SIG-M5 treated with dmso at 0.1 percent for 504 hours (cell line): ENCODE results near the gene IFRD1.
"Not testable (repeated sequence)": the region's sequence is repeated elsewhere in the genome, so short reads cannot be mapped to it uniquely, and the experiment has no call there.

ENCODE experiments used
- DNase-seq: peaks from one replicate; lab custom pipeline; 2025; ENCODE audit not compliant: unreplicated experiment; lab: John Stamatoyannopoulos, UW

IFRD1 gene

DNA sequence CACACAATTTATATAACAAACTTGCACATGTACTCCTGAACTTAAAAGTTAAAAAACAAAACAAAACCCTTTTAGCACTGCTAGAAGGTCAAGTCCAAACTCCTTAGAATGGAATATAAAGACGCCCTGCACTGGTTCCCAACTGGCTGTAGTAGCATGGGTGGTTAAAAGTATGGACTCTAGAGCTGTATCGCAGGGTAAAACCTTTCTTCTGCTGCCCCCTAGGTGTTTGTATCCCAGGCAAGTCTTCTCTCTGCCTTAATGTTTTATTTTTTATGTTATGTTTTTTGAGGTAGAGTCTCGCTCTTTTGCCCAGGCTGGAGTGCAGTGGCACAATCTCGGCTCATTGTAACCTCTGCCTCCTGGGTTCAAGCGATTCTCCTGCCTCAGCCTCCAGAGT lies 65.7 kb downstream of the IFRD1 start:
- no peak for DNase-seq

DNA sequence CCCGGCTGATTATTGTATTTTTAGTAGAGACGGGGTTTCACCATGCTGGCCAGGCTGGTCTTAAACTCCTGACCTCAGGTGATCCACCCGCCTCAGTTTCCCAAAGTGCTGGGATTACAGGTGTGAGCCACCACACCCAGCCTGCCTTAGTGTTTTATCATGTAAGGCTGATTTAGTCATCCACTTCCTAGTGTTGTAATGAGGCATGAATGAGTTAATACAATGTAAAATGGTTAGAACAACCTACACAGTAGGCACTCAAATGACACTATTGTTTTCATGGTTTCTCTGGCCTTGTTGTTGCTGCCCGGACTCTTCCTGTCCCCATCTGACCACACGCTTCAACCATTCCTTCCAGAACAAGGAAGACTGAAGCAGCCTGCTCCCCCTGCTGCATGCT lies 66.2 kb downstream of the IFRD1 start:
- not testable (repeated sequence) for DNase-seq

DNA sequence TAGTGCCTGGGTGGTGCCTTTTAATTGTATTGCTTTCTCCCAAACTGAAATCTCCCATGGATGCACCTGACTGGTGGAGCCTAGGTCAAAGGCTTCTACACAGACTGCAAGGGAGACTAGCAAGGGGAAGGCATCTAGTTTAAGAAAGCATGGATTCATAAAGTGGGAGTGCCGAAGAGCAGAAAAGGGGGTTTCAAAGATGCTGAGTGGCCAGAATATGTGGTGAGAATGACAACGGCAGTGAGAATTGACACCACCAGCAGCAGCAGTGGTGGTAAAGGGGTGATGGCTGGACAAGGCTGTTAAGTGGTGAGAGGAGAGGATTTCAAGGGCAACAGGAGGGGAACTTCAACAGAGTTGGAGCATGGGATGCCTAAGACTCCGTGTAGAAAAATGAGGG lies 67.2 kb downstream of the IFRD1 start:
- no peak for DNase-seq

DNA sequence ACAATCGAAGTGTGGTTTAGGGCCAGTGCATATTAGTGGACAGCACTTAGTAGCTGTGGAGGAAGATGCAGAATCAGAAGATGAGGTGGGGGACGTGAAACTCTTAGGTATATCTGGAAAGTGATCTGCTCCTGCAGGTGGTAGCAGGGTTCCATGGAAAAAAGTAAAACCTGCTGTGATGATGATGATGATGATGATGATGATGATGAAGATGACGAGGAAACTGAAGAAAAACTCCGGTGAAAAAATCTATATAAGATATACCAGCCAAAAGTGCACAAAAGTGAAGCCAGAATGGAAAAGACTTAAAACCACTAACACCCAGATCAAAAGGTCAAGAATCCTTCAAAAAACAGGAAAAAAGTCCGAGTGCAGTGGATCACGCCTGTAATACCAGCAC lies 70.5 kb downstream of the IFRD1 start:
- DNase-seq, result no peak

DNA sequence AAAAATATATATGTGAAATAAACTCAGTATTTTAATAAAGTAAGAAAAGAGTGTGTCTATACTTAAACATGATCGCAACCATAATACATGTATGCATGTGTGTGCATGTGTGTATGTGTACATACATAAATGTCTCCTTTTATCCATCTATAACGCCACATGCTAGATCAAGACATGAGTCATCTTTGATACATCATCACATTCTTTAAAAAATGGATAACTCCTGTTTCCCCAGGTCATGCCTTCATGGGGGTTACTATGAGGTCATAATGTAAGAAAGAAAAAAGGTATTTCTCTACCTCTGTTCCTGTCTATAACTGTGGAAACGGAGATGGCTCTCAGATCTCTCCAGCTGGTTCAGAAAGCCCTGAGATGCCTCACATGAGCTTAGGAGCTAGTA lies 71.7 kb downstream of the IFRD1 start:
- no peak for DNase-seq

DNA sequence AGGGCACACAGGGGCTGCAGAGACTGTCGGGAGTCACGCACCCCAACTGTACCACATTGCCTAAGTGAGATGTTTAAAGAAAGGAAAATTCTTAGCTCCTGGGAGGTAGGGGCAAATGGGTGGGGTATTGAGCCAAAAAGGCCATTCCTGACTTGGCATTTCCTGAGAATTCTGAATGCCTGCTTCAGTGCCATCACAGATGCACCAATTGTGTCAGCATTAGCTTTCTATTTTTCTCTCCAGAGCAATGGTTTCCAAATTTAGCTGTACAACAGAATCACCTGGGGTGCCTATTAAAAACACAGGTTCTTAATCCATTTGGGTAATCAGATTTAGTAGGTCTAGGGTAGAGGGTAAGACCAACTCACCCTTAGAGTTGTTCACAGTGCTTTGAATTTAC lies 73.6 kb downstream of the IFRD1 start:
- DNase-seq, result no peak
